ENCODE measurements around the gene ADCY10. TPM values are rescaled to one million over a fixed set of nuclear protein-coding genes. Genes with fewer than 3 reads are reported as not detected.

ADCY10 gene
- total and polyA plus RNA-seq, 4 donors: 0.32 to 0.79 (median 0.55) TPM

DNA sequence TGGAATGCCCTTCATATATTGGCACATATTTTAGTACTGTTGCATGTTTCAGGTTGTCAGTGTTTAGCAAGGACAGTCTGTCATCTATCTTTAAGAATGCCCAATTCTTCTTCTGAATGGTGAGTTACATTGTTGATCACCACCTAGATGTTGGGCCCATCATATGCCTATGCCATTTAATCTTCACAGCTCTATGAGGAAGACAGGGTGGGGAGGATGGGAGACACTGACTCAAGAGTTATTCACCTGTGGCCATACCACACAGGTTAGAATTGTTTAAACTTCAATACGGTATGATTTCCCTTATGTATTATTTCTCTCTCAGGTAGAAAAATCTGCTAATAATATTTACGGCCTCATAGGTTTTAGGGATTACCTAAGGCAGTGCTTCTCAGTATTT is 147.4 kb downstream of the ADCY10 start:
- Histone ChIP-seq H3K9me3 (ENCODE audit: control insufficient read depth, insufficient read depth, low read length) (no peaks in the 10 kb centered on the region), H3K4me3 (ENCODE audit: low read depth, low read length) (no peak overlapping the region), H3K4me1 (ENCODE audit: control insufficient read depth, insufficient read depth, low read length) (peaks cover 4% of the 10 kb centered on the region), H3K27me3 (ENCODE audit: control insufficient read depth, insufficient read depth, low read length) (no peaks in the 10 kb centered on the region), H3K27ac (ENCODE audit: low read depth, low read length) (no peak overlapping the region), H3K36me3 (ENCODE audit: control insufficient read depth, insufficient read depth, low read length) (peaks cover 4% of the 10 kb centered on the region)
- no peak for DNase-seq (ENCODE audit: low read depth in 4 of 6, low spot score in 6 of 6)
- no CpG with 5 or more reads among the region's 2 CpGs for WGBS (ENCODE audit: insufficient coverage)

DNA sequence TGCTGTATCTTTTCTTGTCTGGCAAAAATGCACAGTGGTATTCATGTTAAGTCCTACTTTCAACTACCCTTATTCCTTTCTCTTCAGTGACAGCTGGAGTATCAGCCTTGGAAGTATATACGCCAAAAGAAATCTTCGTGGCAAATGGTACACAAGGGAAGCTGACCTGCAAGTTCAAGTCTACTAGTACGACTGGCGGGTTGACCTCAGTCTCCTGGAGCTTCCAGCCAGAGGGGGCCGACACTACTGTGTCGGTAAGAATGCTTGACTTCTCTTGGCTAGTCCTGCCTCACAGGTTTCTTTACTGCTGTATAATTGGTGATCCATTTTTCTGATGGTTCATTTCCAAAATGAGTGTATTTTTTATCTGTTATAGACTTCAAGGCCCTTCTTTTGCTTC is 148.4 kb downstream of the ADCY10 start:
- no peak overlapping the region for H3K27ac ChIP-seq (ENCODE audit: low read depth, low read length)
- peaks cover 3% of the 10 kb centered on the region for H3K36me3 ChIP-seq (ENCODE audit: control insufficient read depth, insufficient read depth, low read length)
- H3K4me1 ChIP-seq (ENCODE audit: control insufficient read depth, insufficient read depth, low read length): peaks cover 4% of the 10 kb centered on the region
- H3K9me3 ChIP-seq (ENCODE audit: control insufficient read depth, insufficient read depth, low read length): no peaks in the 10 kb centered on the region
- no peak for DNase-seq (ENCODE audit: low read depth in 4 of 6, low spot score in 6 of 6)
- H3K4me3 ChIP-seq (ENCODE audit: low read depth, low read length): no peak overlapping the region
- WGBS (ENCODE audit: insufficient coverage): 94% methylated on average over 4 of the region's 6 CpGs
- H3K27me3 ChIP-seq (ENCODE audit: control insufficient read depth, insufficient read depth, low read length): no peaks in the 10 kb centered on the region

DNA sequence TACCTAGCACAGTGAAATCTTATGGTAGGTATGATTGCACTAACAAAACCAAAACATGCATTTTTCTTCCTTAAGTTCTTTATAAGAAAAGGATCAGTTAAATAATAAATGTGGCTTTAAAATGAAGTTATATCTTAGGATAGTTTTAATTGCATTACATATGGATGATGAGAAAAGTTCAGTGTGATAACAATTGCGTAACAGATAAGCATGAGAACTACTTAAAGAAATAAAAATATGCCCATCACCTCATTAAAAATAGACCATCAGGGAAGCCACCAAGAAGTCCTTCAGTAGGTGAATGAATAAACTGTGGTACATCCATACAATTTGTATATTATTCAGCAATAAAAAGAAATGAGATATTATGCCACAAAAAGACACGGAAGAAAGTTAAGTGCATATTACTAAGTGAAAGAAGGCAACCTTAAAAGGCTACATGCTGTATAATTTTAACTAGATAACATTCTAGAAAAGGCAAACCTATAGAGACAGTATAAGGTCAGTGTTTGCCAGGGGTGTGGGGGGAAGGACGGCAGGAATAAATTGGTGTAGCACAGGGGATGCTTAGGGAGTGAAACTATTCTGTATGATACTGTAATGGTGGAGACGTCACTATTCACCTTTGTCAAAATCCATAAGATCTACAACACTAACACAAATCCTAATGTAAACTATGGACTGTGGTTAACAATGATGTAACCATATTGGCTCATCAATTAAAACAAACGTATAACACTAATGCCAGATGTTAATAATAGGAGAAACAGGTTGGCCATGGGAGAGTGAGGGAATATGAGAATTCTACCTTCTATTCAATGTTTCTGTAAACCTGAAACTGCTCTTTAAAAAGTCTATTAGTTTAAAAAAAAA is 149.2 kb downstream of the ADCY10 start:
- Histone ChIP-seq H3K4me3 (ENCODE audit: low read depth, low read length) (no peak overlapping the region), H3K27ac (ENCODE audit: low read depth, low read length) (no peak overlapping the region), H3K36me3 (ENCODE audit: control insufficient read depth, insufficient read depth, low read length) (peaks cover 3% of the 10 kb centered on the region), H3K9me3 (ENCODE audit: control insufficient read depth, insufficient read depth, low read length) (no peaks in the 10 kb centered on the region), H3K27me3 (ENCODE audit: control insufficient read depth, insufficient read depth, low read length) (no peaks in the 10 kb centered on the region), H3K4me1 (ENCODE audit: control insufficient read depth, insufficient read depth, low read length) (peaks cover 5% of the 10 kb centered on the region)
- DNase-seq (ENCODE audit: low read depth in 4 of 6, low spot score in 6 of 6): no peak
- whole genome bisulfite sequencing (ENCODE audit: insufficient coverage): no CpG with 5 or more reads among the region's 5 CpGs

DNA sequence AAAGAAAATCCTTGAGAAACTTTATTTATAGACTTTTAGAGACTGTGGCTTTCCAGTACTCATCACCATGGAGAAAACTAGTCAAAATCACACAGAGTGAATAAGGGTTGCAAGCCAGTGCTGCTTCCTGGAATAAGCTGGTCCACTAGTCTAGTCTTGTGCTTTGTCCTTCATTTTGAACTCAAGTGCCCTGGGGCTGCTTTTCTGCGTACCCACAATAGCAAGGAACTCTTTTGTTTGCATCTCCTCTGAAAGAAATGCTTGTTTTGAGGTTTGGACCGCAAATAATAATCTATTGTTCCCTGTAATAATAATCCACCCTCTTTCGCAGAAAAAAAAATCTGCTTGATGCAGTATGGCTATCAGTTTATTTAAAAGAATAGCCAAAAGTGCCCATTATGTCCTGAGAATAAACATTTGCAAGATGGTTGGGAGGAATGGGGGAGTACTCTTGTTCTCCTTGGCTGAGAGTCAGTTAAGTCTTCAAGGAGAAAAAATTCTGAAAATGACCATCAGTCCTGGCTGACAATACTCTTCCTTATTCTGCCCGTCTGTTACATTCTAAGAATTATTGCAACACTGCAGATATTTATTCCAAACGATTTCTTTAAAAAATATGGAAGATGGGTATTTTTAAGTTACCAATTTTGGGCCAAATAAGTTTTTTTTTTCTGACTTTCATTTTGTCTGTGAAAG is 150.3 kb downstream of the ADCY10 start:
- Histone ChIP-seq H3K9me3 (ENCODE audit: control insufficient read depth, insufficient read depth, low read length) (no peaks in the 10 kb centered on the region), H3K4me3 (ENCODE audit: low read depth, low read length) (no peak overlapping the region), H3K27me3 (ENCODE audit: control insufficient read depth, insufficient read depth, low read length) (no peaks in the 10 kb centered on the region), H3K27ac (ENCODE audit: low read depth, low read length) (no peak overlapping the region), H3K4me1 (ENCODE audit: control insufficient read depth, insufficient read depth, low read length) (peaks cover 8% of the 10 kb centered on the region), H3K36me3 (ENCODE audit: control insufficient read depth, insufficient read depth, low read length) (no peaks in the 10 kb centered on the region)
- DNase-seq (ENCODE audit: low read depth in 4 of 6, low spot score in 6 of 6): peak in 1 of 6 donors; percentile 54
- no CpG with 5 or more reads among the region's 5 CpGs for WGBS (ENCODE audit: insufficient coverage)

DNA sequence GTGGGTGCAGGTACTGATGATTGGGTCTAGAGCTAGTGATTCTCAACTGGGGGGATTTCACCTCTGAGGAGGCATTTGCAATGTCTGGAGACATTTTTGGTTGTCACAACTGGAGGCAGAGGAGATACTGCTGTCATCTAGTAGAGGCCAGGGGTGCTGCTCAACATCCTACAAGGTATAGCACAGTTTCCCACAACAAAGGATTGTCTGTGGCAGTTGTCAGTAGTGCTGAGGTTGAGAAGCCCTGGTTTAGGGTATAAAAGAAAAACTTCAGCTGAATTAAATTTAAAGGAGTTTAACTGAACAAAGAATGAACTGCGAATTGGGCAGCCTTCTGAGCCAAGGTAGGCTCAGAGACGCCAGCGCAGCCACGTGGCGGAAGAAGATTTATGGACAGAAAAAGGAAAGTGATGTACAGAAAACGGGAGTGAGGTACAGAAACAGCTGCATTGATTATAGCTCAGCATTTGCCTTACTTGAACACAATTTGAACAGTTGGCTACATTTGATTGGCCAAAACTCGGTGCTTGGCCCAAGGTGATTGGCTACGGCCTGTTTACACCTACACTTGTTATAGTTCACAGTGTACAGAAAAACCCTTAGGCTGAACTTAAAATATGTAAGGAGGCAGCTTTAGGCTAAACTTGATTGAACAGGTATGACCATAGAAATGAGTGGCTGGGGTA is 151.7 kb downstream of the ADCY10 start:
- H3K9me3 ChIP-seq (ENCODE audit: control insufficient read depth, insufficient read depth, low read length): no peaks in the 10 kb centered on the region
- H3K4me1 ChIP-seq (ENCODE audit: control insufficient read depth, insufficient read depth, low read length): peaks cover 11% of the 10 kb centered on the region
- no peak for DNase-seq (ENCODE audit: low read depth in 4 of 6, low spot score in 6 of 6)
- no peak overlapping the region for H3K27ac ChIP-seq (ENCODE audit: low read depth, low read length)
- no peak overlapping the region for H3K4me3 ChIP-seq (ENCODE audit: low read depth, low read length)
- H3K27me3 ChIP-seq (ENCODE audit: control insufficient read depth, insufficient read depth, low read length): no peaks in the 10 kb centered on the region
- H3K36me3 ChIP-seq (ENCODE audit: control insufficient read depth, insufficient read depth, low read length): no peaks in the 10 kb centered on the region
- WGBS (ENCODE audit: insufficient coverage): 66% methylated on average over 6 of the region's 8 CpGs

DNA sequence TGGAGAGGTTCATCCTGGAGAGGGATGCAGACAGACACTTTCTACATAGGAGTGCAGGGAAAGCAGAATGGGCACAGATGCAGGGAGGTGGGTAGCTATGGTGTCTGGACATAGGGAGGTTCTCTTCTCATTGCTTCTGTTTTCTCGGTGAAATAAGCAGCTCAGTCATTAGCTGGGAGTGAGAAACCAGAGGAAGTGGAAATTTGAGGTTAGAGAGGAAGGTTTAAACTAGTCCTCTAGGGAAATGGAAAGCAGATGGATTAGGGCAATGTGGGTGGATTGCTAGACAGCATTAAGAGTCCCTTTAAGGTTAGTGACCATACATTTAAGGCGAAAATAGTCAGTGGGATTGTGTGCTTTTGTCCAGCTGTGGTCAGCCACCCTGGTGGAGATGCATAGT is 152.5 kb downstream of the ADCY10 start:
- H3K27me3 ChIP-seq (ENCODE audit: control insufficient read depth, insufficient read depth, low read length): no peaks in the 10 kb centered on the region
- no peak overlapping the region for H3K27ac ChIP-seq (ENCODE audit: low read depth, low read length)
- no peak for DNase-seq (ENCODE audit: low read depth in 4 of 6, low spot score in 6 of 6)
- WGBS (ENCODE audit: insufficient coverage): 47% methylated on average over 2 of the region's 2 CpGs
- peaks cover 17% of the 10 kb centered on the region for H3K4me1 ChIP-seq (ENCODE audit: control insufficient read depth, insufficient read depth, low read length)
- H3K36me3 ChIP-seq (ENCODE audit: control insufficient read depth, insufficient read depth, low read length): no peaks in the 10 kb centered on the region
- no peak overlapping the region for H3K4me3 ChIP-seq (ENCODE audit: low read depth, low read length)
- H3K9me3 ChIP-seq (ENCODE audit: control insufficient read depth, insufficient read depth, low read length): no peaks in the 10 kb centered on the region

Other genes starting within 250 kb of the ADCY10 start
- 100 to 1,000 TPM; 173 to 308 TPM for gene MPZL1, start 192.2 kb downstream of the ADCY10 start, total RNA-seq
- gene MPZL1, start 192.2 kb downstream of the ADCY10 start, polyA plus RNA-seq (ENCODE audit: insufficient read length in 2 of 2): 100 to 1,000 TPM; 229 to 302 TPM
- gene DCAF6, start 22.5 kb upstream of the ADCY10 start, total RNA-seq: 10 to 100 TPM; 54.8 to 55.4 TPM
- 10 to 100 TPM; 43.2 to 45.2 TPM for gene DCAF6, start 22.5 kb upstream of the ADCY10 start, polyA plus RNA-seq (ENCODE audit: insufficient read length in 2 of 2)
- 100 to 1,000 TPM in 1 of 2 donors, 10 to 100 TPM in 1; 48.3 to 114 TPM for gene MPC2, start 22.9 kb upstream of the ADCY10 start, total RNA-seq
- 100 to 1,000 TPM in 1 of 2 donors, 10 to 100 TPM in 1; 96.2 to 108 TPM for gene MPC2, start 22.9 kb upstream of the ADCY10 start, polyA plus RNA-seq (ENCODE audit: insufficient read length in 2 of 2)
- 10 to 100 TPM; 17.3 to 20.6 TPM for gene GPR161, start 222.8 kb upstream of the ADCY10 start, total RNA-seq
- gene GPR161, start 222.8 kb upstream of the ADCY10 start, polyA plus RNA-seq (ENCODE audit: insufficient read length in 2 of 2): 10 to 100 TPM; 22.0 to 22.7 TPM

All from spinal cord (tissue), 10 donors.